Ascending aorta (tissue), 2 donors: ENCODE results near the gene SNRNP25. TPM values are rescaled to one million over a fixed set of nuclear protein-coding genes. Genes with fewer than 3 reads are reported as not detected.

Source experiments
- DNase-seq, 2 donors: peaks; one replicate each; pipeline ENCODE4 v3.0.0-alpha.2; 2019; ENCODE audit warnings: low spot score in 2 of 2
- H3K27ac ChIP-seq, 2 donors: fragments of 200-600 bp; sonication (generic); one replicate each; pipeline ENCODE4 v1.5.1; 2016 to 2017; ENCODE audit warnings: mild to moderate bottlenecking in 1 of 2
- H3K27me3 ChIP-seq: fragments of 200-600 bp; sonication (generic); one replicate; pipeline ENCODE4 v1.5.1; 2017
- H3K36me3 ChIP-seq, 2 donors: fragments of 200-600 bp; sonication (generic); one replicate each; pipeline ENCODE4 v1.5.1; 2016
- H3K4me1 ChIP-seq, 2 donors: fragments of 200-600 bp; sonication (generic); one replicate each; pipeline ENCODE4 v1.5.1; 2016 to 2017; ENCODE audit warnings: mild to moderate bottlenecking in 1 of 2
- H3K4me3 ChIP-seq, 2 donors: fragments of 200-600 bp; sonication (generic); one replicate each; pipeline ENCODE4 v1.5.1; 2016 to 2017; ENCODE audit warnings: mild to moderate bottlenecking in 1 of 2
- H3K9me3 ChIP-seq, 2 donors: fragments of 200-600 bp; sonication (generic); one replicate each; pipeline ENCODE4 v1.5.1; 2016
- intact Hi-C: fragments of 100-400 bp; cut with DNase I; formaldehyde crosslinking; loops from one replicate; pipeline ENCODE4 v1.15.1; 2023
- total RNA-seq: library from RNA; depleted of rRNA; stranded (reverse); fragments of >200 nt; gene quantifications from one replicate; pipeline ENCODE4 v1.1.0, GENCODE V29; 2016
- TF ChIP-seq, protein P1 (sequence below), 3 experiments: fragments of 200-600 bp in 2 of 3; fragments of 450-650 bp in 1 of 3; sonication (generic) in 2 of 3; IDR thresholded peaks; one replicate each; pipeline ENCODE4 v1.5.1; 2016 to 2019; ENCODE audit warnings: antibody characterized with exemption in 3 of 3, mild to moderate bottlenecking in 1 of 3, moderate library complexity in 1 of 3

The SNRNP25 gene
- total RNA-seq, 1 donor from 2014 or later = not detected

DNA sequence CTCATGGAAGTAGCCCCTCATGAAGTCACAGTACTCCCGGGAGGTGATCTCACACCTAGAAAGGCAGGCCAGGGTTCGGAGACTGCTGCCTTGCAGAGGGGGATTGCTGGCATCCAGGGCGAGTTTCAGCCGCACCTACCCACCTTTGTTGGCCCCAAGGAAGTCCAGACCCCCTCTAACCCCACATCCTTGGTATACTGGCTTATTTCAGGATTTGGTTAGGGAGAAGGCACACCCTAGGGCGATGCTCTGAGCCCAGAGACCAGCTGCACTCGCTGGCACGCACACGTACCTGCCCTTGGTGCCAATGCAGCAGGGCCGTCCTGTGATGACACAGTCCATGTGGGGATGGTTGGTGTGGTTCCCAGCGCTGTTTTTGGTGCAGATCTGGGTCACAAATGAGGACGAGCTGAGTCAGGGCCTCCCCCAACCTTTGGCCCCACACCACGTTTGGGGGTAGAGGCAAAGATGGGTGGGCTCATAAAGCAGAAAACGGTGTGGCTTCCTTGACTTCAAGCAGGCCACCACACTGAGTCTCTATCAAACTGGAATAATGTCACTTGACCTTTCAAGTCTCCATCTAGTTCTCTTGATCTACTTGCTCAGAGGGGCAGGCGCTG is 5.9 kb downstream of the SNRNP25 start:
- DNase-seq = no peak
- H3K4me3 ChIP-seq = no peak overlapping the region
- TF ChIP-seq, protein P1, sequence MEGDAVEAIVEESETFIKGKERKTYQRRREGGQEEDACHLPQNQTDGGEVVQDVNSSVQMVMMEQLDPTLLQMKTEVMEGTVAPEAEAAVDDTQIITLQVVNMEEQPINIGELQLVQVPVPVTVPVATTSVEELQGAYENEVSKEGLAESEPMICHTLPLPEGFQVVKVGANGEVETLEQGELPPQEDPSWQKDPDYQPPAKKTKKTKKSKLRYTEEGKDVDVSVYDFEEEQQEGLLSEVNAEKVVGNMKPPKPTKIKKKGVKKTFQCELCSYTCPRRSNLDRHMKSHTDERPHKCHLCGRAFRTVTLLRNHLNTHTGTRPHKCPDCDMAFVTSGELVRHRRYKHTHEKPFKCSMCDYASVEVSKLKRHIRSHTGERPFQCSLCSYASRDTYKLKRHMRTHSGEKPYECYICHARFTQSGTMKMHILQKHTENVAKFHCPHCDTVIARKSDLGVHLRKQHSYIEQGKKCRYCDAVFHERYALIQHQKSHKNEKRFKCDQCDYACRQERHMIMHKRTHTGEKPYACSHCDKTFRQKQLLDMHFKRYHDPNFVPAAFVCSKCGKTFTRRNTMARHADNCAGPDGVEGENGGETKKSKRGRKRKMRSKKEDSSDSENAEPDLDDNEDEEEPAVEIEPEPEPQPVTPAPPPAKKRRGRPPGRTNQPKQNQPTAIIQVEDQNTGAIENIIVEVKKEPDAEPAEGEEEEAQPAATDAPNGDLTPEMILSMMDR (IDR thresholded peaks at IDR 0.05) = no peak
- no peaks in the 10 kb centered on the region for H3K9me3 ChIP-seq
- H3K36me3 ChIP-seq = peaks cover 80 to 94% of the 10 kb centered on the region in 2 donors
- intact Hi-C loops = no loop called here
- no peaks in the 10 kb centered on the region for H3K27me3 ChIP-seq
- H3K4me1 ChIP-seq = no peaks in the 10 kb centered on the region
- no peak overlapping the region for H3K27ac ChIP-seq

DNA sequence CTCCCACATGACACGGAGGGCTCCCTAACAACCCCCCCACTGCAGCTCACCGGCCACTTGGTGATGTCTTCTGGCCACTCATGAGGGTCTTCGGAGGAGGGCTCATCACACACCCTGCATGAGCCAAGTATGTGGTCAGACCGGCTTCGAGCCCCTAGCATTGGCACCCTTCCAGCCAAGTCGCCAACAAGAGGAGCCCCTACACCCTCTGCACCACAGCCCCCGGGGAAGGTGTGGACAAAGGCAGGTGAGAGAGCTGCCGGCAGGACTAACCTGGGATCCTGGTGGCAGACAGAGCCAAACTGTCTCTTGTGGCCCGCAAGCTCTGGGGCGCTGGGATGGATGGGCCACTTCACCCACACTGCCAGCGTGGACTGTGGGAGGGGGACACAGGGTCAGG is 6.5 kb downstream of the SNRNP25 start:
- no peak for DNase-seq
- intact Hi-C loops = no loop called here
- Histone ChIP-seq H3K9me3 (no peaks in the 10 kb centered on the region), H3K4me1 (no peaks in the 10 kb centered on the region), H3K4me3 (no peak overlapping the region), H3K27ac (no peak overlapping the region), H3K36me3 (peaks cover 83 to 98% of the 10 kb centered on the region in 2 donors), H3K27me3 (no peaks in the 10 kb centered on the region)
- TF ChIP-seq, protein P1 (IDR thresholded peaks at IDR 0.05) = no peak

DNA sequence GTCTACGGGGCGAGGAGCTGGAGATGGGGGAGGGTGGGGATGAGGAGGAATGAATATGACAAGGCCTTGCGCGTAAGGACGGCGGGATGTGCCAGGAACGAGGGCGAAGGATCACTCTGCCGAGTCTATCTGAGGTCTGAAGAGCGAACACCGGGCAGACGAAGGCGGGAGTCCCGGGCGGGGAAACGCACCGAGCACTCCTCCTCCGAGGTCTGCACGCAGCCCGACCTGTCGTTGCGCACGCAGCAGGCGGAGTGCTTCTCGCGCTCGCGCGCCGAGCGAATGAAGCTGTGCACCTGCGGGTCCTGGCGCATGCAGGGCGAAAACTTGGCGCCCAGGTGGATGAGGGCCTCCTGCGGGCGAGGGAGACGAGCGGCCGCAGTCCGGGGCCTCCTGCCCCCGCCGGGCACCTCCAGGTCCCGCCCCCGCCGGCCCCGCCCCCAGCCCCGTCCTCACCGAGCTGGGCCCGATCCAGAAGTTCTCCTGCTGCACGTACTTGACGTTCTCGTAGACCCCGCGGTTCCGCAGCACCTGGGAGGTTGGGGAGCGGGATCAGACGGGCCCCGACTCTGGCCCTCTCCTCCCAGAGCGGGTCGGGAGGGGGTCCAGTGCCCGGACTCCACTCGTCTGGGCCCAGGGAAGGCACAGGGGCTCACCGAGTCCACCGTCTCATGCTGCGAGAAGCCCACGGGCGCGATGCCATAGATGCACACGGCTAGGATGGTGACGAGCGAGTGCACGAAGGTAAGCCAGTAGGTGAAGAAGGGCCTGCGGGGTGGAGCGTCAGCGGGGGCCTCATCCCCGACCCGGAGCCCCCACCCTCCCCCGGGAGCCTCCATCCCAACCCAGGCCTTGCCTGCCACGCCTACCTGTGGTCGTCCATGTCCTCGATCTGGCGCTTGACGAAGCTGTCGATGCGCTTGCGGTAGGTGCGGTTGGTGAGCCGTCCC is 7.6 kb downstream of the SNRNP25 start:
- Histone ChIP-seq H3K27me3 (no peaks in the 10 kb centered on the region), H3K27ac (no peak overlapping the region), H3K9me3 (no peaks in the 10 kb centered on the region), H3K36me3 (peaks cover 82 to 88% of the 10 kb centered on the region in 2 donors), H3K4me1 (peaks cover 4 to 5% of the 10 kb centered on the region in 2 donors), H3K4me3 (no peak overlapping the region)
- no peak for DNase-seq
- TF ChIP-seq, protein P1 (IDR thresholded peaks at IDR 0.05) = no peak
- intact Hi-C loops = no loop called here

DNA sequence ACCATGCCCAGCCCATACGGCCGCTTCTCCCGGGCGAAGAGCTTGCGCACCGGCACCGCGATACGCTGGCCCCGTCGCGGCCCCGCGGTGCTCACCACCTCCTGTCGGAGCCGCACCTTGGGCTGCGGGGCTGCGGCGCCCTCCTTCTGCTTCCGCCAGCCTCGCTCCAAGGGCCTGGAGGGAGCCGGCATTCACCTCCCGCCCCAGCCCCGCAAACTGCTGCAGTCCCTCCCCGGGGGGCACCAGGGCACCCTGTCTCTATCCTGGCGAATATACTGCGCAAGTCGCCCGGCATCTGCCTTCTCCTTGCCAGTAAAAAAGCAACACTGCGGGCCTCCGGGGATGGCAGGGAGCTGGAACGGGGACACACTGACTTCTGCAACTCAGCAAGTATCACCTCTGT is 8.3 kb downstream of the SNRNP25 start:
- Histone ChIP-seq H3K9me3 (no peaks in the 10 kb centered on the region), H3K27me3 (no peaks in the 10 kb centered on the region), H3K4me1 (peaks cover 10 to 11% of the 10 kb centered on the region in 2 donors), H3K27ac (no peak overlapping the region), H3K36me3 (peaks cover 75 to 81% of the 10 kb centered on the region in 2 donors), H3K4me3 (no peak overlapping the region)
- DNase-seq = no peak
- TF ChIP-seq, protein P1 (IDR thresholded peaks at IDR 0.05) = no peak
- intact Hi-C loops = no loop called here

DNA sequence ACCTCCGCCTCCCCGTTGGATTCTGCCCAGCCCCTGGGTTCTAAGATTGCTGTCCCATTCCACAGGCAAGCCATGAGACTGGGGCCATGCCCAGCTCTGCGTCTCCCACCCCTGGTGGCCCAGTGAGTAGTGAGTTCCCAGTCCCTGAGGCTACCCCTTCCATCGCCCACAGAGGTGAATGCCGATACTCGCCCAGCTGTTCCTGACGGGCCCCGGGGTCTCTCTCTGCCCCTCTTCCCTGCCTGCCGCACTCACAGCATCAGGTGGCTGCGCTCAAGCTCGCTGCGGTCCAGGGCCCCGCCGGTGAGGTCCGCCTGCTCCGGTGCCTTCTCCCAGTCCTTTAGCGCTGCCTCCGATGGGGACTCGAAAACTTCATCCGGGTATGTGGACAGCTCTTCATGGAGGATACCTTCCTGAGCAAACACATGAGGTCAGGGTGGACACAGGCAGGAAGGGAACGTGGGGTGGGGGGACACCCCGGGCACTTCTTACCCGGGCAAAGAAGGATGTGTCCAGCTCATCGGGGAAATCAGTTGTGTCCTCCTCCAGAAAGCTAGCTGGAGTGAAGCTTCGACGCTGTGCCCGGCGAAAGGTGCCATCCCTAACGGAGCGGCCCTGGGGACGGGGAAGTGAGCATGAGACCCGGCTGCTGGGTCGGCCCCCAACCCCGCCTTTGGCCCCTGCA is 8.8 kb downstream of the SNRNP25 start:
- peaks cover 72 to 76% of the 10 kb centered on the region in 2 donors for H3K36me3 ChIP-seq
- H3K4me3 ChIP-seq = no peak overlapping the region
- TF ChIP-seq, protein P1 (IDR thresholded peaks at IDR 0.05) = no peak
- intact Hi-C loops = no loop called here
- no peak overlapping the region for H3K27ac ChIP-seq
- DNase-seq = no peak
- H3K9me3 ChIP-seq = no peaks in the 10 kb centered on the region
- H3K4me1 ChIP-seq = peaks cover 10 to 17% of the 10 kb centered on the region in 2 donors
- H3K27me3 ChIP-seq = no peaks in the 10 kb centered on the region
